MM.1S (cell line): Measurements from ENCODE around the gene PSMG3.
"Not testable (repeated sequence)": the region's sequence is repeated elsewhere in the genome, so short reads cannot be mapped to it uniquely, and the experiment has no call there.

Experiments
- DNase-seq: peaks from one replicate; pipeline ENCODE4 v3.0.0-alpha.2; 2015
- H2AFZ ChIP-seq: fragments of 300-600 bp; sonication (generic); 2 replicates; pipeline ENCODE4 v1.6.0; 2016; ENCODE audit warnings: antibody characterized with exemption, low read length
- H3F3A ChIP-seq: fragments of 300-600 bp; sonication (generic); 2 replicates; pipeline ENCODE4 v1.6.1; 2016; ENCODE audit warnings: mild to moderate bottlenecking, antibody characterized with exemption, low read length, moderate library complexity, mixed read lengths; ENCODE audit not compliant: insufficient read depth
- H3K27ac ChIP-seq: fragments of 300-600 bp; sonication (generic); 2 replicates; pipeline ENCODE4 v1.5.1; 2016; ENCODE audit warnings: mild to moderate bottlenecking, low read length
- H3K27me3 ChIP-seq: fragments of 300-600 bp; sonication (generic); replicated peaks from 2 replicates; pipeline ENCODE4 v1.6.0; 2016; ENCODE audit warnings: low read length; ENCODE audit not compliant: insufficient read depth
- H3K36me3 ChIP-seq: fragments of 300-600 bp; sonication (generic); replicated peaks from 2 replicates; pipeline ENCODE4 v1.6.1; 2016; ENCODE audit warnings: mild to moderate bottlenecking, low read length, mixed read lengths; ENCODE audit not compliant: insufficient read depth
- H3K4me1 ChIP-seq: fragments of 300-600 bp; sonication (generic); 2 replicates; pipeline ENCODE4 v1.6.1; 2016; ENCODE audit warnings: low read length, mixed read lengths
- H3K4me2 ChIP-seq: fragments of 300-600 bp; sonication (generic); 2 replicates; pipeline ENCODE4 v1.6.0; 2016; ENCODE audit warnings: low read depth, low read length
- H3K4me3 ChIP-seq: fragments of 300-600 bp; sonication (generic); 2 replicates; pipeline ENCODE4 v1.5.1; 2016; ENCODE audit warnings: low read length, mixed read lengths
- H3K79me2 ChIP-seq: fragments of 300-600 bp; sonication (generic); 2 replicates; pipeline ENCODE4 v1.6.1; 2016; ENCODE audit warnings: mixed run types, low read length, mixed read lengths
- H3K9ac ChIP-seq: fragments of 300-600 bp; sonication (generic); 2 replicates; pipeline ENCODE4 v1.6.1; 2016; ENCODE audit warnings: low read length, mixed read lengths
- H3K9me2 ChIP-seq: fragments of 300-600 bp; sonication (generic); replicated peaks from 2 replicates; pipeline ENCODE4 v1.6.1; 2016; ENCODE audit warnings: mild to moderate bottlenecking, low read length, mixed read lengths; ENCODE audit not compliant: insufficient read depth
- H3K9me3 ChIP-seq: fragments of 300-600 bp; sonication (generic); replicated peaks from 2 replicates; pipeline ENCODE4 v1.6.1; 2016; ENCODE audit warnings: mild to moderate bottlenecking, low read length, mixed read lengths; ENCODE audit not compliant: insufficient read depth
- H4K20me1 ChIP-seq: fragments of 300-600 bp; sonication (generic); 2 replicates; pipeline ENCODE4 v1.6.1; 2016; ENCODE audit warnings: mild to moderate bottlenecking, low read length, moderate library complexity, mixed read lengths; ENCODE audit not compliant: insufficient read depth
- CTCF ChIP-seq: fragments of 300-600 bp; sonication (generic); IDR thresholded peaks from 2 replicates; pipeline ENCODE4 v1.5.1; 2016; ENCODE audit warnings: antibody characterized with exemption, low read length, mixed read lengths
- EZH2 ChIP-seq: fragments of 300-600 bp; sonication (generic); optimal IDR thresholded peaks from 2 replicates; pipeline ENCODE3; 2017; ENCODE audit warnings: low read depth, mild to moderate bottlenecking, antibody characterized with exemption, low read length, mixed read lengths
- EZH2phosphoT487 ChIP-seq: fragments of 300-600 bp; sonication (generic); IDR thresholded peaks from 2 replicates; pipeline ENCODE4 v1.6.1; 2018; ENCODE audit warnings: antibody characterized with exemption, low read length

PSMG3 gene

GRCh38 chr7:1585142-1585981, 15.5 kb upstream of the PSMG3 start:
- Histone ChIP-seq H2AFZ (no peak overlapping the region), H4K20me1 (no peaks in the 10 kb centered on the region), H3K27ac (no peak overlapping the region), H3K4me1 (no peaks in the 10 kb centered on the region), H3K9me2 (no peaks in the 10 kb centered on the region), H3K4me2 (no peak overlapping the region), H3K4me3 (no peak overlapping the region), H3K36me3 (no peaks in the 10 kb centered on the region), H3F3A (no peaks in the 10 kb centered on the region), H3K79me2 (no peaks in the 10 kb centered on the region), H3K9me3 (no peaks in the 10 kb centered on the region), H3K9ac (no peak overlapping the region), H3K27me3 (peaks cover 72% of the 10 kb centered on the region)
- no peak for DNase-seq
- TF ChIP-seq EZH2 (no peak), EZH2phosphoT487 (no peak), CTCF (no peak)

- Histone ChIP-seq H2AFZ (no peak overlapping the region), H3K79me2 (no peaks in the 10 kb centered on the region), H3K27ac (no peak overlapping the region), H3K9me3 (no peaks in the 10 kb centered on the region), H3K9ac (no peak overlapping the region), H3K4me2 (no peak overlapping the region), H3K36me3 (no peaks in the 10 kb centered on the region), H3K4me3 (no peak overlapping the region), H3K27me3 (peaks cover 68% of the 10 kb centered on the region), H3K4me1 (no peaks in the 10 kb centered on the region), H4K20me1 (no peaks in the 10 kb centered on the region), H3F3A (no peaks in the 10 kb centered on the region), H3K9me2 (no peaks in the 10 kb centered on the region)
- DNase-seq = no peak
- TF ChIP-seq EZH2 = no peak
- no peak for TF ChIP-seq EZH2phosphoT487
- TF ChIP-seq CTCF = no peak
Measured at GRCh38 chr7:1584700-1585099, 14.9 kb upstream of the PSMG3 start.

GRCh38 chr7:1583241-1583930, 13.6 kb upstream of the PSMG3 start:
- not testable (repeated sequence) for H3K36me3 ChIP-seq, DNase-seq, H3K27ac ChIP-seq, H3K4me1 ChIP-seq, H3K9me2 ChIP-seq, H3K4me2 ChIP-seq, H3K9me3 ChIP-seq, H4K20me1 ChIP-seq, H3K4me3 ChIP-seq, H3F3A ChIP-seq, H3K79me2 ChIP-seq, H2AFZ ChIP-seq, H3K9ac ChIP-seq
- peaks cover 62% of the 10 kb centered on the region for H3K27me3 ChIP-seq

GRCh38 chr7:1580422-1581030, 10.7 kb upstream of the PSMG3 start:
- H2AFZ ChIP-seq = no peak overlapping the region
- TF ChIP-seq EZH2 (no peak), CTCF (no peak), EZH2phosphoT487 (no peak)
- H3F3A ChIP-seq = no peaks in the 10 kb centered on the region
- no peaks in the 10 kb centered on the region for H3K9me2 ChIP-seq
- no peaks in the 10 kb centered on the region for H3K4me1 ChIP-seq
- H3K9me3 ChIP-seq = no peaks in the 10 kb centered on the region
- H3K27ac ChIP-seq = no peak overlapping the region
- no peaks in the 10 kb centered on the region for H3K79me2 ChIP-seq
- DNase-seq = no peak
- no peaks in the 10 kb centered on the region for H4K20me1 ChIP-seq
- no peak overlapping the region for H3K9ac ChIP-seq
- no peak overlapping the region for H3K4me3 ChIP-seq
- no peak overlapping the region for H3K4me2 ChIP-seq
- peaks cover 33% of the 10 kb centered on the region for H3K27me3 ChIP-seq
- H3K36me3 ChIP-seq = no peaks in the 10 kb centered on the region
